Keratinocyte (primary cell): Measurements from ENCODE around the gene ETF1. TPM values are rescaled to one million over a fixed set of nuclear protein-coding genes. Genes with fewer than 3 reads are reported as not detected.

Experiments
- DNase-seq: peaks from one replicate; pipeline ENCODE4 v3.0.0-alpha.2; 2011; ENCODE audit warnings: low read depth, missing footprints, low spot score
- FAIRE-seq: peaks from 2 replicates; lab custom pipeline; 2011; peaks lifted over from hg19 to GRCh38; lab: Jason Lieb, UNC
- H2AFZ ChIP-seq: 2 replicates; pipeline ENCODE4 v1.6.0; 2012; ENCODE audit warnings: low read length, control low read depth, inconsistent platforms; ENCODE audit not compliant: control insufficient read depth
- H3K27ac ChIP-seq: 2 replicates; pipeline ENCODE4 v1.5.1; 2011; ENCODE audit warnings: low read length; ENCODE audit not compliant: control insufficient read depth, insufficient read depth
- H3K27me3 ChIP-seq: 3 replicates; pipeline ENCODE4 v1.6.0; 2011; ENCODE audit warnings: low read length; ENCODE audit not compliant: control insufficient read depth, insufficient read depth; ENCODE audit errors: extremely low read depth
- H3K36me3 ChIP-seq, 2 experiments: 2 replicates in 1 of 2; 3 replicates in 1 of 2; pipeline ENCODE4 v1.5.1; 2011; ENCODE audit warnings: low read length in 2 of 2, mild to moderate bottlenecking in 1 of 2; ENCODE audit not compliant: control insufficient read depth in 2 of 2, insufficient read depth in 2 of 2; ENCODE audit errors: extremely low read depth in 1 of 2
- H3K4me1 ChIP-seq: 3 replicates; pipeline ENCODE4 v1.5.1; 2011; ENCODE audit warnings: low read length; ENCODE audit not compliant: control insufficient read depth, insufficient read depth; ENCODE audit errors: extremely low read depth
- H3K4me2 ChIP-seq: 3 replicates; pipeline ENCODE4 v1.6.0; 2011; ENCODE audit warnings: low read depth, low read length; ENCODE audit not compliant: control insufficient read depth, insufficient read depth; ENCODE audit errors: extremely low read depth
- H3K4me3 ChIP-seq, 3 experiments: fragments of 200-600 bp in 1 of 3; sonication (generic) in 1 of 3; 2 replicates in 2 of 3; 3 replicates in 1 of 3; pipeline ENCODE4 v1.5.1; 2011 to 2016; ENCODE audit warnings: low read length in 3 of 3, mild to moderate bottlenecking in 3 of 3, control low read depth in 2 of 3, inconsistent platforms in 1 of 3, low read depth in 1 of 3, mixed read lengths in 1 of 3, mixed run types in 1 of 3, moderate library complexity in 1 of 3; ENCODE audit not compliant: control insufficient read depth in 2 of 3, insufficient read depth in 2 of 3; ENCODE audit errors: extremely low read depth in 1 of 3
- H3K79me2 ChIP-seq: 2 replicates; pipeline ENCODE4 v1.6.0; 2012; ENCODE audit warnings: low read length; ENCODE audit not compliant: control insufficient read depth, insufficient read depth
- H3K9ac ChIP-seq: 3 replicates; pipeline ENCODE4 v1.6.0; 2011; ENCODE audit warnings: low read length; ENCODE audit not compliant: control insufficient read depth, insufficient read depth; ENCODE audit errors: extremely low read depth
- H3K9me1 ChIP-seq: 3 replicates; pipeline ENCODE4 v1.6.0; 2011; ENCODE audit warnings: low read length; ENCODE audit not compliant: control insufficient read depth, insufficient read depth; ENCODE audit errors: extremely low read depth
- H3K9me3 ChIP-seq: 2 replicates; pipeline ENCODE4 v1.5.1; 2012; ENCODE audit warnings: low read depth, low read length; ENCODE audit not compliant: control insufficient read depth
- H4K20me1 ChIP-seq: 3 replicates; pipeline ENCODE4 v1.6.0; 2011; ENCODE audit warnings: low read length; ENCODE audit not compliant: control insufficient read depth, insufficient read depth; ENCODE audit errors: extremely low read depth
- EZH2 ChIP-seq: IDR thresholded peaks from one replicate; pipeline ENCODE4 v1.6.1; 2012; ENCODE audit warnings: inconsistent platforms, mild to moderate bottlenecking, low read length, moderate library complexity
- dilution Hi-C: fragments of 300-500 bp; cut with MboI; formaldehyde crosslinking; loops from one replicate; pipeline ENCODE4 v1.7.0; 2020; ENCODE audit warnings: low sequenced_read_pairs; ENCODE audit not compliant: extremely low pct_ligation_motif_present
- polyA plus RNA-seq, 5 experiments: library from polyadenylated mRNA; depleted of rRNA in 3 of 5; stranded (reverse) in 3 of 5; stranded (forward) in 1 of 5; unstranded in 1 of 5; fragments of >200 nt; gene quantifications; 1 replicate in 1 of 5; 2 replicates in 3 of 5; 3 replicates in 1 of 5; pipeline versions ENCODE4 v1.2.1 to v1.2.3, GENCODE V29; 2011 to 2012; ENCODE audit warnings: missing spikeins in 2 of 5, low read depth in 1 of 5, low replicate concordance in 1 of 5
- TF ChIP-seq, protein P1 (sequence below), 3 experiments: IDR thresholded peaks in 1 of 3; conservative IDR thresholded peaks in 1 of 3; optimal IDR thresholded peaks in 1 of 3; 2 replicates in 2 of 3; 3 replicates in 1 of 3; pipeline versions ENCODE3 to v1.5.1; 2011; ENCODE audit warnings: low read length in 3 of 3, mild to moderate bottlenecking in 3 of 3, moderate library complexity in 2 of 3, control low read depth in 1 of 3, inconsistent platforms in 1 of 3; ENCODE audit not compliant: insufficient read depth in 2 of 3; ENCODE audit errors: extremely low read depth in 1 of 3

ETF1 gene
- polyA plus RNA-seq, 1 donor (not counting 4 experiments of a cell fraction or from before 2014, with no cell fraction given), result 137 TPM

DNA sequence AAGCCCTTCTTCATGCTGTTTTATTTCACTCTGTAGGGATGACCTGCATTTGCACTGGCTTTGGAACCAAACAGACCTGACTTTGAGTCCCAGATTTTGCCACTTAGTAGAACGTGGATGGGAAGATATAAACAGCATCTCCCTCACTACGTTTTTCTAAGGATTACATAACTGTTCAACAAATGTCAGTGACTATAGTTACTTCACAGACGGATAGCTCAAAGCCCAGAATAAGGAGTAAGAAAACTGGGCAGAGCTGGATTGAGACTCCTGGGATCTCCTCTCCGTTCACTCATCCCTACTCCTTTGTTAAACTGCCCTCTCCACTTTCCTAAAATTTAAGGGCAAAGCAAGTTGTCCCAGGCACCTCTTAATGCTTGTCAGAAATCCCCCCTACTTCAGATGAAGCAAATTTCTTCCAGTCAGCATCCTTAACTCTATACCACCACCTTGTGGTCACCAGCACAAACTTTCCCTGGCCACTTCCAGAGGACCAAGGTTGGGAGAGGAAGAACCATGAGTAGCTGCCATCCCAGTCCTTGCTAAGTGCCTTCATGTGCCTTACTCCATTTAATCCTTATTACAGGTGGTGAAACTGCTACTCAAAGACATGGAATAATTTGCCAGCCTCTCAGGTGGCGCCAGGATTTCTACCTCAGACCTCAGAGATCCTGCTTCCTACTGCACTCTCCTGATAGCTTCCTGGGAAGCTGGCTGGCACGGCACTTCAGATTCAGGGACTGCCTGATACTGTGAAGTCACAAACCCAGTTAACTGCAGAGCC, 39.4 kb downstream of the ETF1 start:
- Histone ChIP-seq H3K9me3 (no peaks in the 10 kb centered on the region), H3K4me2 (no peak overlapping the region), H3K9me1 (peaks cover 5% of the 10 kb centered on the region), H3K27ac (no peak overlapping the region), H3K9ac (peak overlapping the region; percentile 53), H3K36me3 (peaks cover 6 to 20% of the 10 kb centered on the region in 2 experiments), H2AFZ (no peak overlapping the region), H3K4me3 (no peak overlapping the region), H4K20me1 (peaks cover 5% of the 10 kb centered on the region), H3K4me1 (peaks cover 35% of the 10 kb centered on the region), H3K27me3 (no peaks in the 10 kb centered on the region), H3K79me2 (peaks cover 2% of the 10 kb centered on the region)
- peak; percentile 77 for FAIRE-seq
- TF ChIP-seq EZH2, result no peak
- TF ChIP-seq, protein P1, sequence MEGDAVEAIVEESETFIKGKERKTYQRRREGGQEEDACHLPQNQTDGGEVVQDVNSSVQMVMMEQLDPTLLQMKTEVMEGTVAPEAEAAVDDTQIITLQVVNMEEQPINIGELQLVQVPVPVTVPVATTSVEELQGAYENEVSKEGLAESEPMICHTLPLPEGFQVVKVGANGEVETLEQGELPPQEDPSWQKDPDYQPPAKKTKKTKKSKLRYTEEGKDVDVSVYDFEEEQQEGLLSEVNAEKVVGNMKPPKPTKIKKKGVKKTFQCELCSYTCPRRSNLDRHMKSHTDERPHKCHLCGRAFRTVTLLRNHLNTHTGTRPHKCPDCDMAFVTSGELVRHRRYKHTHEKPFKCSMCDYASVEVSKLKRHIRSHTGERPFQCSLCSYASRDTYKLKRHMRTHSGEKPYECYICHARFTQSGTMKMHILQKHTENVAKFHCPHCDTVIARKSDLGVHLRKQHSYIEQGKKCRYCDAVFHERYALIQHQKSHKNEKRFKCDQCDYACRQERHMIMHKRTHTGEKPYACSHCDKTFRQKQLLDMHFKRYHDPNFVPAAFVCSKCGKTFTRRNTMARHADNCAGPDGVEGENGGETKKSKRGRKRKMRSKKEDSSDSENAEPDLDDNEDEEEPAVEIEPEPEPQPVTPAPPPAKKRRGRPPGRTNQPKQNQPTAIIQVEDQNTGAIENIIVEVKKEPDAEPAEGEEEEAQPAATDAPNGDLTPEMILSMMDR (optimal IDR thresholded peaks at IDR 0.05 in 1 of 3, IDR thresholded peaks at IDR 0.05 in 1 of 3, conservative IDR thresholded peaks at IDR 0.05 in 1 of 3; ENCODE audit: extremely low read depth in 1 of 3, insufficient read depth in 2 of 3, low read length in 3 of 3), result peak; percentile 71 to 87 (median 79)
- dilution Hi-C loops, result no loop called here
- no peak for DNase-seq

DNA sequence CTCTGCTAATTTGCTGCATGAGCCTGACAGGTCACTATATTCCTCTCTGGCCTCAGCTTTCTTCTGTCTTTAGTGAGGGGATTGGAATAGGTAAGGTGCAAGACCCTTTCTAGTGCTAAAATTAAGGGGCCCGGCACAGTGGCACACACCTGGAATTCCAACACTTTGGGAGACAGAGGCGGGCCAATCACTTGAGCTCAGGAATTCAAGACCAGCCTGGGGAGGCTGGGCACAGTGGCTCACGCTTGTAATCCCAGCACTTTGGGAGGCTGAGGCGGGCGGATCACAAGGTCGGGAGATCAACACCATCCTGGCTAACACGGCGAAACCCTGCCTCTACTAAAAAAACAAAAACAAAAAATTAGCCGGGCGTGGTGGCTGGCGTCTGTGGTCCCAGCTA, 40.5 kb downstream of the ETF1 start:
- no peak overlapping the region for H3K4me3 ChIP-seq
- no peak overlapping the region for H3K4me2 ChIP-seq
- peaks cover 5% of the 10 kb centered on the region for H4K20me1 ChIP-seq
- peaks cover 2% of the 10 kb centered on the region for H3K9me1 ChIP-seq
- DNase-seq, result no peak
- TF ChIP-seq, protein P1 (optimal IDR thresholded peaks at IDR 0.05 in 1 of 3, IDR thresholded peaks at IDR 0.05 in 1 of 3, conservative IDR thresholded peaks at IDR 0.05 in 1 of 3; ENCODE audit: extremely low read depth in 1 of 3, insufficient read depth in 2 of 3, low read length in 3 of 3), result no peak
- TF ChIP-seq EZH2, result no peak
- no peaks in the 10 kb centered on the region for H3K9me3 ChIP-seq
- FAIRE-seq, result no peak
- dilution Hi-C loops, result no loop called here
- peaks cover under 1% of the 10 kb centered on the region for H3K79me2 ChIP-seq
- no peaks in the 10 kb centered on the region for H3K27me3 ChIP-seq
- peaks cover 35% of the 10 kb centered on the region for H3K4me1 ChIP-seq
- H3K27ac ChIP-seq, result no peak overlapping the region
- H3K9ac ChIP-seq, result no peak overlapping the region
- peaks cover 3 to 9% of the 10 kb centered on the region in 2 experiments for H3K36me3 ChIP-seq
- no peak overlapping the region for H2AFZ ChIP-seq
